HEK293 (cell line): ENCODE data around the gene FLT3LG.

Source experiments
- CTCF ChIA-PET: fragments of 350-600 bp; formaldehyde crosslinking; extraction: SDS; loops from one replicate; lab custom pipeline; 2021; ENCODE audit warnings: antibody characterized with exemption; lab: Yijun Ruan, JAX
- POLR2A ChIA-PET: fragments of 300-600 bp; formaldehyde crosslinking; extraction: SDS; loops from one replicate; lab custom pipeline; 2020; ENCODE audit warnings: antibody characterized with exemption, inconsistent platforms; lab: Yijun Ruan, JAX
- H3K27ac ChIP-seq: fragments of 200-500 bp; sonication (Bioruptor generic); 2 replicates; pipeline ENCODE4 v1.5.1; 2014; ENCODE audit warnings: low read depth, low read length, control low read depth, inconsistent platforms; ENCODE audit errors: extremely low read depth
- H3K36me3 ChIP-seq, 2 experiments: fragments of 200-500 bp in 1 of 2; sonication (Bioruptor generic) in 1 of 2; 1 replicate in 1 of 2; 2 replicates in 1 of 2; pipeline ENCODE4 v1.5.1; 2014 to 2017; ENCODE audit warnings: inconsistent platforms in 2 of 2, low read length in 2 of 2; ENCODE audit not compliant: control insufficient read depth in 2 of 2, insufficient read depth in 1 of 2
- H3K4me1 ChIP-seq: fragments of 200-500 bp; sonication (Bioruptor generic); 2 replicates; pipeline ENCODE4 v1.5.1; 2014; ENCODE audit warnings: mild to moderate bottlenecking, low read length, inconsistent platforms; ENCODE audit not compliant: control insufficient read depth, insufficient read depth
- H3K4me3 ChIP-seq: 2 replicates; pipeline ENCODE4 v1.5.1; 2011; ENCODE audit warnings: low read depth, mild to moderate bottlenecking, control low read depth, low read length, moderate library complexity
- H3K9me3 ChIP-seq: fragments of 200-500 bp; sonication (Bioruptor generic); 2 replicates; pipeline ENCODE4 v1.5.1; 2014; ENCODE audit warnings: low read depth, low read length, inconsistent platforms; ENCODE audit not compliant: control insufficient read depth, insufficient read depth
- FEZF1 ChIP-seq: fragments of 450-650 bp; formaldehyde crosslinking; IDR thresholded peaks from 2 replicates; pipeline ENCODE4 v1.5.1; 2016; ENCODE audit warnings: missing biosample characterization, missing genetic modification characterization
- GLIS1 ChIP-seq: fragments of 450-650 bp; formaldehyde crosslinking; IDR thresholded peaks from 2 replicates; pipeline ENCODE4 v1.5.1; 2016; ENCODE audit warnings: missing biosample characterization, missing genetic modification characterization
- KLF8 ChIP-seq: fragments of 450-650 bp; formaldehyde crosslinking; IDR thresholded peaks from 2 replicates; pipeline ENCODE4 v1.5.1; 2016; ENCODE audit warnings: missing biosample characterization, missing genetic modification characterization
- OSR2 ChIP-seq: fragments of 450-650 bp; formaldehyde crosslinking; IDR thresholded peaks from 2 replicates; pipeline ENCODE4 v1.5.1; 2016; ENCODE audit warnings: missing biosample characterization, missing genetic modification characterization
- TSHZ1 ChIP-seq: fragments of 450-650 bp; formaldehyde crosslinking; IDR thresholded peaks from 2 replicates; pipeline ENCODE4 v1.5.1; 2016; ENCODE audit warnings: missing biosample characterization, missing genetic modification characterization, borderline replicate concordance
- YY1 ChIP-seq: fragments of 450-650 bp; formaldehyde crosslinking; IDR thresholded peaks from 2 replicates; pipeline ENCODE4 v1.5.1; 2018; ENCODE audit warnings: missing biosample characterization, missing genetic modification characterization
- YY2 ChIP-seq: fragments of 450-650 bp; formaldehyde crosslinking; IDR thresholded peaks from 2 replicates; pipeline ENCODE4 v1.5.1; 2016; ENCODE audit warnings: missing biosample characterization, missing genetic modification characterization
- ZBTB8A ChIP-seq: fragments of 450-650 bp; formaldehyde crosslinking; IDR thresholded peaks from 2 replicates; pipeline ENCODE4 v1.5.1; 2016; ENCODE audit warnings: missing biosample characterization, missing genetic modification characterization
- ZEB2 ChIP-seq: fragments of 450-650 bp; formaldehyde crosslinking; IDR thresholded peaks from 2 replicates; pipeline ENCODE4 v1.5.1; 2016; ENCODE audit warnings: missing biosample characterization, missing genetic modification characterization
- ZNF10 ChIP-seq: fragments of 450-650 bp; formaldehyde crosslinking; IDR thresholded peaks from 2 replicates; pipeline ENCODE4 v1.5.1; 2017; ENCODE audit warnings: missing biosample characterization, missing genetic modification characterization
- ZNF184 ChIP-seq: fragments of 450-650 bp; IDR thresholded peaks from 2 replicates; pipeline ENCODE4 v1.5.1; 2018; ENCODE audit warnings: missing biosample characterization, mild to moderate bottlenecking, missing genetic modification characterization
- ZNF248 ChIP-seq: fragments of 450-650 bp; formaldehyde crosslinking; IDR thresholded peaks from 2 replicates; pipeline ENCODE4 v1.5.1; 2017; ENCODE audit warnings: missing biosample characterization, missing genetic modification characterization
- ZNF514 ChIP-seq: fragments of 450-650 bp; formaldehyde crosslinking; IDR thresholded peaks from 2 replicates; pipeline ENCODE4 v1.5.1; 2016; ENCODE audit warnings: missing biosample characterization, missing genetic modification characterization
- ZNF561 ChIP-seq: fragments of 450-650 bp; IDR thresholded peaks from 2 replicates; pipeline ENCODE4 v1.5.1; 2018; ENCODE audit warnings: missing biosample characterization, missing genetic modification characterization, borderline replicate concordance
- ZNF654 ChIP-seq: fragments of 450-650 bp; formaldehyde crosslinking; IDR thresholded peaks from 2 replicates; pipeline ENCODE4 v1.5.1; 2016; ENCODE audit warnings: low read depth, missing biosample characterization, missing genetic modification characterization
- ZNF658 ChIP-seq: fragments of 450-650 bp; formaldehyde crosslinking; IDR thresholded peaks from 2 replicates; pipeline ENCODE4; 2016; ENCODE audit warnings: missing biosample characterization, missing genetic modification characterization
- ZNF670 ChIP-seq: fragments of 450-650 bp; formaldehyde crosslinking; IDR thresholded peaks from 2 replicates; pipeline ENCODE4 v1.5.1; 2016; ENCODE audit warnings: missing biosample characterization, missing genetic modification characterization, low read depth
- ZNF677 ChIP-seq: fragments of 450-650 bp; IDR thresholded peaks from 2 replicates; pipeline ENCODE4 v1.5.0; 2018; ENCODE audit warnings: missing biosample characterization, mild to moderate bottlenecking, missing genetic modification characterization, moderate library complexity
- ZNF792 ChIP-seq: fragments of 450-650 bp; formaldehyde crosslinking; IDR thresholded peaks from 2 replicates; pipeline ENCODE4 v1.5.1; 2016; ENCODE audit warnings: missing biosample characterization, missing genetic modification characterization
- ZSCAN30 ChIP-seq: fragments of 450-650 bp; IDR thresholded peaks from 2 replicates; pipeline ENCODE4 v1.5.1; 2018; ENCODE audit warnings: missing biosample characterization, mild to moderate bottlenecking, missing genetic modification characterization, moderate library complexity
- ZSCAN5A ChIP-seq: fragments of 450-650 bp; formaldehyde crosslinking; IDR thresholded peaks from 2 replicates; pipeline ENCODE4 v1.5.1; 2016; ENCODE audit warnings: missing biosample characterization, missing genetic modification characterization
- ZXDB ChIP-seq: fragments of 450-650 bp; formaldehyde crosslinking; IDR thresholded peaks from 2 replicates; pipeline ENCODE4 v1.5.1; 2016; ENCODE audit warnings: missing biosample characterization, missing genetic modification characterization
- TF ChIP-seq, protein P1 (sequence below): fragments of 450-650 bp; formaldehyde crosslinking; IDR thresholded peaks from 2 replicates; pipeline ENCODE4 v1.5.1; 2016; ENCODE audit warnings: missing biosample characterization, missing genetic modification characterization
- TF ChIP-seq, protein P2 (sequence below): fragments of 450-650 bp; formaldehyde crosslinking; IDR thresholded peaks from 2 replicates; pipeline ENCODE4 v1.5.1; 2016; ENCODE audit warnings: missing biosample characterization, missing genetic modification characterization
- TF ChIP-seq, protein P3 (sequence below): fragments of 450-650 bp; formaldehyde crosslinking; IDR thresholded peaks from 2 replicates; pipeline ENCODE4 v1.5.1; 2017; ENCODE audit warnings: missing biosample characterization, missing genetic modification characterization

Gene FLT3LG

DNA sequence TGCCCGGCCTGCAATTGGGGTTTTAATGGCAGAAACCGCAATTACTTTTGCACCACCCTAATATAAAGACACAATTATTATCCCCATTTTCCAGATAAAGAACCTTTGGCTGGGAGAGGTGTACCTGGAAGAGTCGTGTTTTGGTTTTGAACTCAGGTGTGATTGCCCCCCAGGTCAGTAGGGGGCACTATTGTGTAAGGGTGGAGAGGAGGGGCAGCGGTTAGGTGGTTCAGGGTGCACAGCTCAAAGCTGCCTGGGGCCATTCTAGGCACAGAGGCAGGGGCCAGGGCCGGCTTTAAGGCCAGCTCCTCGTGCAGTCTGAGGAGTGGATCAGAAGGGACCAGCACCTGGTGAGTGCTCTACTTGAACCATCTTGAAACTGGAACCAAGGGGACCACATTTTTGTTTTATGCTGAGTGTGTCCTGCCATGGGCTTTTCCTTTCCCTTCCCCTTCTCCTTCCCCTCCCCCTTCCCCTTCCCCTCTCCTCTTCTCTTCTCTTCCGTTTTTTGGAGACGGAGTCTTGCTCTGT lies 32.6 kb downstream of the FLT3LG start (continued):
- TF ChIP-seq ZSCAN5A (no peak), ZNF677 (tag by site-specific recombination) (no peak), ZSCAN30 (tag by site-specific recombination) (peak; percentile 82), KLF8 (tag by site-specific recombination) (peak; percentile 40; the same call in 1 of the 2 replicates), ZNF514 (tag by site-specific recombination) (no peak), ZNF654 (tag by site-specific recombination) (peak; percentile 92), ZNF184 (no peak), ZBTB8A (tag by site-specific recombination) (no peak), TSHZ1 (tag by site-specific recombination) (no peak), ZNF561 (tag by site-specific recombination) (peak; percentile 53), YY1 (no peak), ZXDB (tag by site-specific recombination) (peak; percentile 87), ZEB2 (tag by site-specific recombination) (0 out of 2 replicates have a peak, but pooled peaks have one; percentile 64), ZNF10 (tag by site-specific recombination) (peak; percentile 70)
- TF ChIP-seq, protein P1, sequence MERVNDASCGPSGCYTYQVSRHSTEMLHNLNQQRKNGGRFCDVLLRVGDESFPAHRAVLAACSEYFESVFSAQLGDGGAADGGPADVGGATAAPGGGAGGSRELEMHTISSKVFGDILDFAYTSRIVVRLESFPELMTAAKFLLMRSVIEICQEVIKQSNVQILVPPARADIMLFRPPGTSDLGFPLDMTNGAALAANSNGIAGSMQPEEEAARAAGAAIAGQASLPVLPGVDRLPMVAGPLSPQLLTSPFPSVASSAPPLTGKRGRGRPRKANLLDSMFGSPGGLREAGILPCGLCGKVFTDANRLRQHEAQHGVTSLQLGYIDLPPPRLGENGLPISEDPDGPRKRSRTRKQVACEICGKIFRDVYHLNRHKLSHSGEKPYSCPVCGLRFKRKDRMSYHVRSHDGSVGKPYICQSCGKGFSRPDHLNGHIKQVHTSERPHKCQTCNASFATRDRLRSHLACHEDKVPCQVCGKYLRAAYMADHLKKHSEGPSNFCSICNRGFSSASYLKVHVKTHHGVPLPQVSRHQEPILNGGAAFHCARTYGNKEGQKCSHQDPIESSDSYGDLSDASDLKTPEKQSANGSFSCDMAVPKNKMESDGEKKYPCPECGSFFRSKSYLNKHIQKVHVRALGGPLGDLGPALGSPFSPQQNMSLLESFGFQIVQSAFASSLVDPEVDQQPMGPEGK (tag by site-specific recombination): peak; percentile 36; the same call in 1 of the 2 replicates
- TF ChIP-seq, protein P2, sequence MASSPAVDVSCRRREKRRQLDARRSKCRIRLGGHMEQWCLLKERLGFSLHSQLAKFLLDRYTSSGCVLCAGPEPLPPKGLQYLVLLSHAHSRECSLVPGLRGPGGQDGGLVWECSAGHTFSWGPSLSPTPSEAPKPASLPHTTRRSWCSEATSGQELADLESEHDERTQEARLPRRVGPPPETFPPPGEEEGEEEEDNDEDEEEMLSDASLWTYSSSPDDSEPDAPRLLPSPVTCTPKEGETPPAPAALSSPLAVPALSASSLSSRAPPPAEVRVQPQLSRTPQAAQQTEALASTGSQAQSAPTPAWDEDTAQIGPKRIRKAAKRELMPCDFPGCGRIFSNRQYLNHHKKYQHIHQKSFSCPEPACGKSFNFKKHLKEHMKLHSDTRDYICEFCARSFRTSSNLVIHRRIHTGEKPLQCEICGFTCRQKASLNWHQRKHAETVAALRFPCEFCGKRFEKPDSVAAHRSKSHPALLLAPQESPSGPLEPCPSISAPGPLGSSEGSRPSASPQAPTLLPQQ (tag by site-specific recombination): peak; percentile 53; the same call in 1 of the 2 replicates

DNA sequence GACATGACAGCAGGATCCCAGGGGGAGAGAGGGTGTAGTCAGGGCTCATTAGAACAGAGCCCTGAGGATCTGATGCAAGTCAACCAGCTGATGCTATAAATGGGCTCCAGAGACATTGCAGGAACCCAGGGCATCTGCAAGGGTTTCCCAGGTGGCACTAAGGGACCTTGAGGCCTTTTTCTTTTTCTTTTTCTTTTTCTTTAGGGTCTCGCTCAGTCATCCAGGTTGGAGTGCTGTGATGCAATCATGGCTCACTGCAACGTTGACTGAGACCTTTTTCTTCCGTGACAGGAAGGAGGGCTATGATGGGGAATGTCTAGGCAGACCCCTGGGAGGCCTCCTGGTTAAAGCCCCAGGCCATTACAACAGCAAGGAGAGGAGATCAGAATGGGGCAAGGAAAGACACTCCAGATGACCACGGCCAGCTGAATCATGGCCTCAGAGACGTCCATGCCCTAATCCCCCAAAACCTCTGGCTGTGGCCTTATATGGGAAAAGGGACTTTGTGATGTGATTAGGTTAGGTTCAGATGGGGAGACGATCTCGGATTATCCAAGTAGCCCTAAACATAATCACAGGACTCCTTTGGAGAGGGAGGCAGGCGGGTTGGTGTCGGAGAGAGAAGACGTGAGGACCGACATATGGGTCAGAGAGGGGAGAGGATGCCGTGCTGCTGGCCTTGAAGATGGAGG lies 33.9 kb downstream of the FLT3LG start:
- Histone ChIP-seq H3K4me1 (peaks cover 4% of the 10 kb centered on the region), H3K4me3 (no peak overlapping the region), H3K36me3 (no peaks in the 10 kb centered on the region), H3K27ac (0 out of 2 replicates have a peak overlapping the region, but pooled peaks have one; percentile 24), H3K9me3 (no peaks in the 10 kb centered on the region)
- POLR2A ChIA-PET: interaction anchor here (0.7 to 1.0 kb wide), 2 partner anchors 12 to 39 kb away, joined by 4 read pairs; no protein-coding TSS in a partner anchor
- CTCF ChIA-PET: interaction anchor here (1.1 to 10.8 kb wide), 8 partner anchors 11 to 164 kb away, joined by 3 to 299 read pairs (median 6); partner anchors contain the start of gene NOSIP
- TF ChIP-seq ZNF658: no peak
- no peak for TF ChIP-seq GLIS1
- TF ChIP-seq ZSCAN30 (tag by site-specific recombination): no peak
- no peak for TF ChIP-seq YY2 (tag by site-specific recombination)
- no peak for TF ChIP-seq ZNF670 (tag by site-specific recombination)
- no peak for TF ChIP-seq ZNF792 (tag by site-specific recombination)
- TF ChIP-seq ZNF248 (tag by site-specific recombination): no peak
- TF ChIP-seq FEZF1 (tag by site-specific recombination): no peak
- TF ChIP-seq, protein P3, sequence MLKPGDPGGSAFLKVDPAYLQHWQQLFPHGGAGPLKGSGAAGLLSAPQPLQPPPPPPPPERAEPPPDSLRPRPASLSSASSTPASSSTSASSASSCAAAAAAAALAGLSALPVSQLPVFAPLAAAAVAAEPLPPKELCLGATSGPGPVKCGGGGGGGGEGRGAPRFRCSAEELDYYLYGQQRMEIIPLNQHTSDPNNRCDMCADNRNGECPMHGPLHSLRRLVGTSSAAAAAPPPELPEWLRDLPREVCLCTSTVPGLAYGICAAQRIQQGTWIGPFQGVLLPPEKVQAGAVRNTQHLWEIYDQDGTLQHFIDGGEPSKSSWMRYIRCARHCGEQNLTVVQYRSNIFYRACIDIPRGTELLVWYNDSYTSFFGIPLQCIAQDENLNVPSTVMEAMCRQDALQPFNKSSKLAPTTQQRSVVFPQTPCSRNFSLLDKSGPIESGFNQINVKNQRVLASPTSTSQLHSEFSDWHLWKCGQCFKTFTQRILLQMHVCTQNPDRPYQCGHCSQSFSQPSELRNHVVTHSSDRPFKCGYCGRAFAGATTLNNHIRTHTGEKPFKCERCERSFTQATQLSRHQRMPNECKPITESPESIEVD (tag by site-specific recombination): no peak
- TF ChIP-seq OSR2 (tag by site-specific recombination): no peak
